Measurements from ENCODE around the gene MAP2K1. TPM values are rescaled to one million over a fixed set of nuclear protein-coding genes. Genes with fewer than 3 reads are reported as not detected.

The MAP2K1 gene
- total and polyA plus RNA-seq, 9 of the 15 experiments (the other 6 are each of a cell fraction or from before 2014, with no cell fraction given) = 7.5 to 58.3 (median 30.0) TPM

GRCh38 chr15:66491846-66492245 lies 105.1 kb downstream of the MAP2K1 start:
- ATAC-seq (peak; percentile 45; the same call in 2 of the 3 replicates), FAIRE-seq (no peak), DNase-seq (ENCODE audit: extremely low read depth in 1 of 4, low spot score in 3 of 4) (peak in 1 of 4 experiments; percentile 27)
- Histone ChIP-seq H3K27ac (ENCODE audit: extremely low read depth, low read depth, low read length) (0 out of 3 replicates have a peak overlapping the region, but pooled peaks have one; percentile 1), H3K4me1 (replicated peaks in 1 of 2; ENCODE audit: control insufficient read depth in 2 of 2, insufficient read depth in 2 of 2, low read length in 2 of 2) (peaks cover 4 to 8% of the 10 kb centered on the region in 2 experiments; a peak in 3 of 5 replicates), H3K4me3 (no peak overlapping the region), H4K20me1 (replicated peaks; ENCODE audit: control insufficient read depth, insufficient read depth, low read length) (no peaks in the 10 kb centered on the region), H3K9me3 (replicated peaks; ENCODE audit: control insufficient read depth, insufficient read depth, low read depth, low read length) (no peaks in the 10 kb centered on the region), H3K36me3 (ENCODE audit: control insufficient read depth, insufficient read depth, low read length) (peaks cover 91% of the 10 kb centered on the region), H3K9ac (ENCODE audit: insufficient read depth in 1 of 2, low read depth in 2 of 2, low read length in 2 of 2) (no peak overlapping the region), H3K79me2 (ENCODE audit: control insufficient read depth, insufficient read depth, low read length) (peaks cover 29% of the 10 kb centered on the region), H3K27me3 (ENCODE audit: control insufficient read depth in 2 of 2, insufficient read depth in 2 of 2, low read length in 2 of 2) (no peaks in the 10 kb centered on the region), H2AFZ (ENCODE audit: low read depth, low read length) (no peak overlapping the region), H3K9me1 (ENCODE audit: control insufficient read depth, insufficient read depth, low read length) (no peaks in the 10 kb centered on the region), H3K4me2 (ENCODE audit: insufficient read depth, low read length) (no peak overlapping the region)
- 64% methylated on average over 3 of the region's 3 CpGs for WGBS (ENCODE audit: insufficient coverage, low coverage, missing lambda C conversion rate)
- no TSS peak for BruUV-seq (replicated peaks)
- intact Hi-C loops (cut with micrococcal nuclease) = loop anchor here (10.0 kb wide), 1 partner anchor 363 kb away; no protein-coding TSS in a partner anchor
- TF ChIP-seq XRCC4 (IDR thresholded peaks at IDR 0.05; ENCODE audit: extremely low read depth, insufficient read depth, insufficient read length) (no peak), ZNF24 (IDR thresholded peaks at IDR 0.05) (no peak), NFIX (CRISPR knock-in tag; IDR thresholded peaks at IDR 0.05; ENCODE audit: low read depth) (no peak), CREB1 (IDR thresholded peaks at IDR 0.05) (0 out of 2 replicates have a peak, but pooled peaks have one; percentile 15), CREB1 (CRISPR knock-in tag; IDR thresholded peaks at IDR 0.05) (no peak), CREM (IDR thresholded peaks at IDR 0.05; ENCODE audit: low read depth) (no peak), ZNF232 (CRISPR knock-in tag; IDR thresholded peaks at IDR 0.05) (no peak), POLR2A (conservative IDR thresholded peaks at IDR 0.05) (0 out of 2 replicates have a peak, but pooled peaks have one; percentile 51), RFX5 (IDR thresholded peaks at IDR 0.05; ENCODE audit: low read depth, low read length) (no peak), MTA2 (IDR thresholded peaks at IDR 0.05; ENCODE audit: low read depth) (no peak), STAT5A (IDR thresholded peaks at IDR 0.05; ENCODE audit: borderline replicate concordance, low read length) (no peak), ATF7 (IDR thresholded peaks at IDR 0.05) (no peak), ZNF12 (CRISPR knock-in tag; IDR thresholded peaks at IDR 0.05) (no peak), ZNF583 (CRISPR knock-in tag; IDR thresholded peaks at IDR 0.05) (no peak), HNRNPLL (IDR thresholded peaks at IDR 0.05; ENCODE audit: low read depth, low read length, poor library complexity, severe bottlenecking) (no peak), TAF7 (tag; IDR thresholded peaks at IDR 0.05) (no peak), POLR2AphosphoS5 (IDR thresholded peaks at IDR 0.05; ENCODE audit: control insufficient read depth, insufficient read depth, low read depth, low read length) (0 out of 2 replicates have a peak, but pooled peaks have one; percentile 2)
- in situ Hi-C loops (cut with MboI) = no loop called here
- POLR2A ChIA-PET = interaction anchor here (1.0 to 2.4 kb wide), 6 partner anchors 9 to 106 kb away, joined by 3 to 14 read pairs (median 6); partner anchors contain the start of genes RPL4 and ZWILCH
- CTCF ChIA-PET (ENCODE audit: low intra/inter-chr PET ratio) = no interaction called here
